Lower leg skin (tissue), 3 donors: ENCODE data around the gene OSBPL5.

ENCODE experiments used
- POLR2A ChIP-seq, 2 donors: fragments of 450-650 bp; IDR thresholded peaks; one replicate each; pipeline ENCODE4 v1.6.1; 2016 to 2017; ENCODE audit warnings: antibody characterized with exemption in 2 of 2, mild to moderate bottlenecking in 1 of 2, moderate library complexity in 1 of 2
- TF ChIP-seq, protein P1 (sequence below), 3 donors: fragments of 450-650 bp; IDR thresholded peaks; one replicate each; pipeline ENCODE4 v1.5.1; 2016; ENCODE audit warnings: antibody characterized with exemption in 3 of 3, mild to moderate bottlenecking in 3 of 3, moderate library complexity in 2 of 3

DNA sequence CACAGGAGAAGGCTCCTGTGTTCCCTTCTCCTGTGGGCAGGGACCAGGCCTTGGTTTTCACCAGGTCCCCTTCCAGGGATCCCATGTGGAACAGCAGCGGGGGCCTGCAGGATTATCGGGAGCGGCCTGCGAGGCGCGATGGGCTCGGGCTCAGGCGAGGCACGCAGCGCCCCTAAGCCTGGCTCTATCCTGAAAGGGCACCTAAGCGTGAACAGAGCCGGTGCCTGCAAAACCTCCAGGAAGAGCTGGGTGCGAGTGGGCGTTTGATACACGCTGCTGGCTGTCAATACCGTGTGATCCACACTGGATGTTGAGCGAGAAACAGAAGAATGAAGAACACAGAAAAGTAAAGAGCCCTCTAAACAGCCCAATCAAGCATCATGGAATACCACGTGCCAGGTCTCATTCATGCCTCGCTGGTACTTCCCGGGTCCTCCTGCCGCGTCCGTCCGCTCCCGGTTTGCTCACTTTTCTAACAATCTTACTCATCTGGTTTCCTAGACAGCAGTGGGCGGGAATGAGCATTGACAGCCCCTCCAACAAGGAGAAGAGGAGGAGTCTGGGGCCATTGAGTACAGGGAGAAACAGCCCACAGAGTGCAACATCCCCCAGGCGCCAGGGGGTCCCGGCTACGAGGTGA lies 12.5 kb downstream of the OSBPL5 start:
- TF ChIP-seq, protein P1, sequence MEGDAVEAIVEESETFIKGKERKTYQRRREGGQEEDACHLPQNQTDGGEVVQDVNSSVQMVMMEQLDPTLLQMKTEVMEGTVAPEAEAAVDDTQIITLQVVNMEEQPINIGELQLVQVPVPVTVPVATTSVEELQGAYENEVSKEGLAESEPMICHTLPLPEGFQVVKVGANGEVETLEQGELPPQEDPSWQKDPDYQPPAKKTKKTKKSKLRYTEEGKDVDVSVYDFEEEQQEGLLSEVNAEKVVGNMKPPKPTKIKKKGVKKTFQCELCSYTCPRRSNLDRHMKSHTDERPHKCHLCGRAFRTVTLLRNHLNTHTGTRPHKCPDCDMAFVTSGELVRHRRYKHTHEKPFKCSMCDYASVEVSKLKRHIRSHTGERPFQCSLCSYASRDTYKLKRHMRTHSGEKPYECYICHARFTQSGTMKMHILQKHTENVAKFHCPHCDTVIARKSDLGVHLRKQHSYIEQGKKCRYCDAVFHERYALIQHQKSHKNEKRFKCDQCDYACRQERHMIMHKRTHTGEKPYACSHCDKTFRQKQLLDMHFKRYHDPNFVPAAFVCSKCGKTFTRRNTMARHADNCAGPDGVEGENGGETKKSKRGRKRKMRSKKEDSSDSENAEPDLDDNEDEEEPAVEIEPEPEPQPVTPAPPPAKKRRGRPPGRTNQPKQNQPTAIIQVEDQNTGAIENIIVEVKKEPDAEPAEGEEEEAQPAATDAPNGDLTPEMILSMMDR (IDR thresholded peaks at IDR 0.05), result no peak
- no peak for TF ChIP-seq POLR2A (IDR thresholded peaks at IDR 0.05)
